ENCODE data around the gene PPP2R5B.
A peak's percentile ranks its signal among the peaks of the same experiment; 100 is the strongest.
"Not testable (repeated sequence)": the region's sequence is repeated elsewhere in the genome, so short reads cannot be mapped to it uniquely, and the experiment has no call there.

PPP2R5B gene

DNA sequence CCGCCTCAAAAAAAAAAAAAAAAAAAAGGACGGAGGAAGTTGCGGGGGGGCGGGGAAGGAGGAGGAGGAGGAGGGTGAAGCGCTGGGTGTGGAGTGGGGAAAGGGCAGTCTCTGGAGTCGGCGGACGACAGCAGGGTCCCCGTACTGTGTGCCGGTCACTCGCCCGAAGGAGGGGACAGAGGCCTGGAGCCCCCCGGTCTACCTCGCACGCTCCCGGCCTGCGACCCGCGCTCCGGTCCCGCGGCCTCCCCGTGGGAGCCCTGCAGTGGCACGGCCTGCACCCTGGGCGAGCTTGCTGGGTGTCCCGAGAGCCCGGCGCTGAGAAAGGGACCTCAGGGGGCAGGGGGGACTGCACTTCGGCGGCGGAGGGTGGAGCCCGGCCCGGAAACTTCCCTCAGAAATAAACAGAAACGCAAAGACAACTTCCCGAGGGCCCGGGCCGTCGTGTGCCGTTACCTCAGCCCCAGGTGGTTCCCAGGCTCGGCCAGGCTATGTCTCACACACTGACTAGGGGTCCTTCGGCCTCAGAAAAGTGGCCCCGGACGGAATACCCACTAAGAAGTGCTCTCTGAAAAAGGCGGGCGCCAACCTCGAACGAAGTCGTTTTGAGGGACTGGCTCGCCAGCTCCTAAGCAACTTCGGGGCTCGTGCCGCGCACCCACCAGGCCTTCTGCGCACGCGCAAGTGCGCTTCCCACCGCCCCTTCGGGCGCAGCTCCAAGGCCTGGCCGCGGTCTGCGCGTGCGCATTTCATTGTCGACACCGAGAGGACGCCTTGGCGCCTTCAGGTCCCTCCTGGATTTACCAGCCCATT, 47.1 kb downstream of the PPP2R5B start, which contains the start of gene MAJIN:
Gene MAJIN, minus strand, starts transcription at position 688 of the 813 bp plus-strand sequence. CDS start 12,703 bp downstream, outside the sequence.
- TF ChIP-seq CTCF (conservative IDR thresholded peaks at IDR 0.05; ENCODE audit: low read depth, low read length), result no peak
- peak within 1 kb of the TSS; percentile 50 for H3K4me3 ChIP-seq (ENCODE audit: low read depth, low read length)
- DNase-seq (ENCODE audit: low read depth), result peak; percentile 82

DNA sequence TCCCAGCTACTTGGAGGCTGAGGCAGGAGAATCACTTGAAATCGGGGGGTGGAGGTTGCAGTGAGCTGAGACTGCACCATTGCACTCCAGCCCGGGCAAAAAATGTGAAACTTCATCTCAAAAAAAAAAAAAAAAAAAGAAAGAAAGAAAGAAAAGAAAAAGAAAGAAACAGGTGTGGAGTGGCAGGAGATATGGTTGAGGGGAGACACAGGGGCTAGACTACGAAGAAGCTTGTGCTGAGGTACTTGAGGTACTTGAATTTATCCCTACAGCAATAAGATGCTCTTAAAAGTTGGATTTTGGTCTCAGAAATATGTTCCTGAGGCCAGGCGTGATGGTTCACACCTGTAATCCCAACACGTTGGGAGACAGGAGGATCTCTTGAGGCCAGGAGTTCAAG, 49.6 kb downstream of the PPP2R5B start:
- no peak overlapping the region for H3K4me3 ChIP-seq (ENCODE audit: low read depth, low read length)
- no peak for DNase-seq (ENCODE audit: low read depth)
- TF ChIP-seq CTCF (conservative IDR thresholded peaks at IDR 0.05; ENCODE audit: low read depth, low read length), result no peak

DNA sequence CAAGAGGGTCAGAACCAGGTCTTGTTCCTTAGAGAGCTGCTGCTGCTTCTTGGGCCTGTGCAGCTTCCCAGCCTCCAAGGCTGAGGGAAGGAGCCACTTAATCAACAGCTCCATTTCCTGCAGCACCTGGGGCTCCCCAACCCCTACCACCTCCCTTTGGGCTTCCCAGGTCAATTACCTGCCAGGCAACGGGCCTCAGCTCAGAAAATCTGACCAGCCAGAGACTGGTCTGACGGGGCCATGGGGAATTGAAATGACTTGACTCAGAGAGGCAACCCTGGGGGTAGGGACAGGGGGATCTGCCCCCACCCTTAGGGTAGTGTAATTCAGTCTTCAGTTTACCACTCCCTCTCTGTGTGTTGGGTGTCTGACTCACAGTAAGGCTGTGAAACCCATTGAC, 52.2 kb downstream of the PPP2R5B start:
- no peak for DNase-seq (ENCODE audit: low read depth)
- H3K4me3 ChIP-seq (ENCODE audit: low read depth, low read length), result no peak overlapping the region
- no peak for TF ChIP-seq CTCF (conservative IDR thresholded peaks at IDR 0.05; ENCODE audit: low read depth, low read length)

GRCh38 chr11:64983339-64983738, 58.9 kb downstream of the PPP2R5B start:
- not testable (repeated sequence) for DNase-seq (ENCODE audit: low read depth); H3K4me3 ChIP-seq (ENCODE audit: low read depth, low read length)

Data from choroid plexus epithelial cell (primary cell).